NCI-H226 (cell line): ENCODE measurements around the gene ZNF281.

Experiments
- DNase-seq: peaks from one replicate; pipeline ENCODE4 v3.0.0-alpha.2; 2015

The ZNF281 gene, protein sequence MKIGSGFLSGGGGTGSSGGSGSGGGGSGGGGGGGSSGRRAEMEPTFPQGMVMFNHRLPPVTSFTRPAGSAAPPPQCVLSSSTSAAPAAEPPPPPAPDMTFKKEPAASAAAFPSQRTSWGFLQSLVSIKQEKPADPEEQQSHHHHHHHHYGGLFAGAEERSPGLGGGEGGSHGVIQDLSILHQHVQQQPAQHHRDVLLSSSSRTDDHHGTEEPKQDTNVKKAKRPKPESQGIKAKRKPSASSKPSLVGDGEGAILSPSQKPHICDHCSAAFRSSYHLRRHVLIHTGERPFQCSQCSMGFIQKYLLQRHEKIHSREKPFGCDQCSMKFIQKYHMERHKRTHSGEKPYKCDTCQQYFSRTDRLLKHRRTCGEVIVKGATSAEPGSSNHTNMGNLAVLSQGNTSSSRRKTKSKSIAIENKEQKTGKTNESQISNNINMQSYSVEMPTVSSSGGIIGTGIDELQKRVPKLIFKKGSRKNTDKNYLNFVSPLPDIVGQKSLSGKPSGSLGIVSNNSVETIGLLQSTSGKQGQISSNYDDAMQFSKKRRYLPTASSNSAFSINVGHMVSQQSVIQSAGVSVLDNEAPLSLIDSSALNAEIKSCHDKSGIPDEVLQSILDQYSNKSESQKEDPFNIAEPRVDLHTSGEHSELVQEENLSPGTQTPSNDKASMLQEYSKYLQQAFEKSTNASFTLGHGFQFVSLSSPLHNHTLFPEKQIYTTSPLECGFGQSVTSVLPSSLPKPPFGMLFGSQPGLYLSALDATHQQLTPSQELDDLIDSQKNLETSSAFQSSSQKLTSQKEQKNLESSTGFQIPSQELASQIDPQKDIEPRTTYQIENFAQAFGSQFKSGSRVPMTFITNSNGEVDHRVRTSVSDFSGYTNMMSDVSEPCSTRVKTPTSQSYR

DNA sequence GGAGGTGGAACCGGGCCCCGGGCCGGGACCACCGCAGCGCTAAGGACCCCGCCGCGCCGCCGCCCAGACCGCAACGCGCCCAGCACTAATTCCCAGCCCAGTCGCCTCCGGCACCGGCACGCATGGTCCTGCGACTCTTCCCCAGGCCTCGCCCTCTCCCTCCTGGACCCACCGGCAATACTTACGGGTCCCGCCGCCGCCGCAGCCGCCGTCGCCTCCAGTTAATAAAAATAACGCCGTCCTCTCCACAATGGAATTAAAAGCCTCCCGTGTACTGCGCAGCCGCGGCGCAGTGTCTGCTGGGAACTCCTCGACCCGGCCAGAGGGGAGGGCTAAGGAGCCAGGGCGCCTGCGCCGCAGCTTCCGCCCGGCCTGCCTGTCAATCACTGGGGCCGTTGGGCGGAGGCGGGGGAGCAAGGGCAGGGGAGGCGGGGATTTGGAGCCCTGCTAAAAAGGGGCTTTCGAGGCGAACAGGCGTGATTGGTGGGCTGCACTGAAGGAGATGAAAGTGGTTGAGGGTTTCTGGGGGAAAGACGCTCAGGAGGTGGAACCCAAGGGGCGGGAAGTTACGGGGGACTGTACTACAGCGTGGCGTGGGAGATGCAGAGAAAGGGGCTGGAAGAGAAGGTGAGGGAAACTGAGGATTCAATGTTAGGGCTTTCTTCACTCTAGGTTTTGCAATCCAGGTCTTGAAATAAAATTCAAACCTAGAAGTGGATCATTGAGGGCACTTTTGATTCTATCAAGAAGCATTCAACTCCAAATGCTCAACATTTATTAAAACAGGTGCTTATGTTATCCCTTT lies at the start of gene ZNF281:
TSS of gene ZNF281 (minus strand) at position 276 of the 805 bp plus-strand sequence. CDS start 331 bp downstream, outside the sequence.
- peak; percentile 83 for DNase-seq

GRCh38 chr1:200458780-200459179 lies 48.9 kb upstream of the ZNF281 start:
- DNase-seq: no peak

GRCh38 chr1:200457810-200458209 lies 48.0 kb upstream of the ZNF281 start:
- DNase-seq: no peak

GRCh38 chr1:200454425-200454824 lies 44.6 kb upstream of the ZNF281 start:
- DNase-seq: no peak

GRCh38 chr1:200453553-200453905 lies 43.7 kb upstream of the ZNF281 start:
- DNase-seq: no peak

DNA sequence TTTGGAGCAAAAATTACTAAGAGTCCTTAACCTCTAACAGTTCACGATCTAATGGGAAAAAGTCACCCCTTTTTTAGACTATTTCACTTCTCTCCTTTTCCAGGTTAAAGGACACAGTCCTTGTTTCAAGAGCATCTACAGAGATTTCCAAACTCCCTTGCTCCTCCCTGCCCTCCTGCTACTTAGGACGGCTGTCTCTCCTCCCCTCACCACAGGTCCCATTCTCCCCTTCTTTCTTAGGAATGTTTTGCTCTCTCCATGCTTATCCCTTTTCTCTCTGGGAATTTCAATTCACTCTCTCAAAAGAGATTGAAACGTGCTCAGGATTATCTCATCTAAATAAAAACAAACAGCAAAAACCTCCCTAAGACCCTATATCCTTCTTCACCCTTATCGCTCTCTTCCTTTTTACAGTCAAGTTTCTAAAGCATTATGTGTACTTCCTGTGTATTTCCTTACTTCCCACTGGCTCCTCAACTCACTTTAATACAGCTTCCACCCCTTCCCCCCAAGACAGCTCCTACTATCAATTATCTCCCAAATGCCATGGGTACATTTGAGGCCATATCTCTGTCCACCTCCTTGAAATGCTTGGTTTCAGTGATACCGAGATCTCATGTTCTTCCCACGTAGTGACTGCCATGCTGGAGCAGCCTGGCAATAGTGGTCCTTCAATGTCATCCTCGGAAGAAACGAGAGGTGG lies 43.2 kb upstream of the ZNF281 start:
- DNase-seq: no peak

DNA sequence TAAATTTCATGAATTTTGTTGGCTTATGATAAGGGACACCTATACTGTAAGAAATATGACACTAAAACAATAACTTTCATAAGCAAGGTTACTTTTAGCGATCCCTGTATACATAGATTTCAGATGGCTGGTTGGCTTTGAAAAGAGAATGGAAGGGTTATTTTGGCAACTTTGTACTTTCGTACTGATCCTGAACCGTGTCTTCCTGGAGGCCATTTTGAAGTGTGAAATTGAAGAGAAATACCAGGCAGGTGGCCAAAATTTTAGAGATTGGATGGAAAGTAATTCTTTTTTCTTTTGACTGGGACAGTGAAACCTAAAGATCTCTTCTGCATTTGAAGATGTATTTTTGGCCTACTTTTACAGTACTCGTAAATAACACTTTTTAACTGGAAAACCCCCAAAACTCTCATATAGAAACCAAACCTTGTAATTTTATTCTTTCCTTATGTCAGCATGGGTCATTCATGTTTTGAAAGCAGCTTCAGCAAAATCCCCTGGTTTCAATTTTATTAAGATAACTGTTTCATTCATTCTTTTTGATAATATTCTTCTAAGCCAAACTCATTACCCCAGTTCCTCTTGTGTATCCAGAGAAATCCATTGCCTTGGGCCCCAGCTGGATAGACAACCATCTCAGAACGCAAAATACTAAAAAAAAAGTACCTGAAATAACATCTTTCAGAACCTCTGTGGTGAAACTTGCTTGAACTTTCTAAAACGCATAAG lies 38.4 kb upstream of the ZNF281 start:
- no peak for DNase-seq

GRCh38 chr1:200445213-200445612 lies 35.4 kb upstream of the ZNF281 start:
- peak; percentile 40 for DNase-seq

GRCh38 chr1:200444478-200444877 lies 34.6 kb upstream of the ZNF281 start:
- DNase-seq: no peak

- no peak for DNase-seq
These were observed 34.0 kb upstream of the ZNF281 start for GRCh38 chr1:200443860-200444259.

DNA sequence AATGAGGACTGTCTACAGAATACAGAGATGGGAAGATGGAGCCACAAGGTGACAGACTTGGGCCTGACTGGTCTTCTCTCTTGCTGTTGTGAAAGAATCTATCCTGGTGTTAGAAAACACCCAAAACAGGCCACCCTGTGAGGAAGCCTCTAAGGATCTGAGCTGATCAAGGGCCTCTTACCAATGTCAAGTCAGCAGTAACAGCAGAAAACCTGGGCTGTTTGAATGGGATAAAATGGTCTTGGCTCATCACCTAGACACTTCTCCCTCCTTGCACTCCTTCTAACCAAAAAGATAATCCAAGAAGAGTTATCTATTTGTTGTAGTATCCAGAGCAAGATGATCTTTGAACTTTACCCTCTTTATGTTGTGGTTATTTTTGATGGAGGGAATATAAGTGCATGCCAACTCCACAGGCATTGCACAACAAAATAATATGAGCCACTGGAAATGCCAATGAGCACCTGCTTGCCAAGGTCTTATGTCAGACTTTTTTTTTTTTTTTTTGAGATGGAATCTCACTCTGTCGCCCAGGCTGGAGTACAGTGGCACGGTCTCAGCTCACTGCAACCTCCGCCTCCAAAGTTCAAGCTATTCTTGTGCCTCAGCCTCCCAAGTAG lies 32.8 kb upstream of the ZNF281 start:
- peak; percentile 48 for DNase-seq

DNA sequence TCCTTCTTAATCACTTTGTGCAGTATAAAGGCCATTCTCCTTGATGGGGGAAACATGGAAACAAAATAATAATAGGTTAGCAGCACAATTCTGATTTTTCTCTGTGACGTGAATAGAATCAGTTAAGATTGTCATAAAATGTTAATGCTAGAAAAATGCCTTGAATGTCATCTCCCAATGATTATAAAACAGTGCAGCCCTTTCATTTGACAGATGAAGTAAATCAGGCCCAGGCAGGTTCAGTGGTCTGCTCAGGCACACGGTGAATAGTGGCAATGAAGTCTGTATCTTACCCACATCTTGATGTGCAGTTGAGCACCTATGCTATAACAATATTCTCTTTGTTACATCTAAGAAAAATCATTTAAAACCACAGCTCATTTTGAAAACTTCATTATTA lies 32.2 kb upstream of the ZNF281 start:
- DNase-seq: no peak

- peak; percentile 10 for DNase-seq
These were observed 29.1 kb upstream of the ZNF281 start for GRCh38 chr1:200438911-200439310.

GRCh38 chr1:200438413-200438812 lies 28.6 kb upstream of the ZNF281 start:
- DNase-seq: peak; percentile 56

- DNase-seq: no peak
These were observed 27.8 kb upstream of the ZNF281 start for GRCh38 chr1:200437556-200438203.

- DNase-seq: no peak
These were observed 27.3 kb upstream of the ZNF281 start for GRCh38 chr1:200437088-200437487.

GRCh38 chr1:200436436-200436835 lies 26.6 kb upstream of the ZNF281 start:
- peak; percentile 58 for DNase-seq

- DNase-seq: no peak
These were observed 25.5 kb upstream of the ZNF281 start for GRCh38 chr1:200435200-200435780.

GRCh38 chr1:200433586-200433985 lies 23.8 kb upstream of the ZNF281 start:
- no peak for DNase-seq

- no peak for DNase-seq
These were observed 22.8 kb upstream of the ZNF281 start for GRCh38 chr1:200432586-200432985.
